NCI-H526 (cell line): ENCODE data around the gene SYNGR2.

ENCODE experiments used
- DNase-seq, 2 experiments: peaks; one replicate each; lab custom pipeline; 2025; lab: John Stamatoyannopoulos, UW

Gene SYNGR2, protein sequence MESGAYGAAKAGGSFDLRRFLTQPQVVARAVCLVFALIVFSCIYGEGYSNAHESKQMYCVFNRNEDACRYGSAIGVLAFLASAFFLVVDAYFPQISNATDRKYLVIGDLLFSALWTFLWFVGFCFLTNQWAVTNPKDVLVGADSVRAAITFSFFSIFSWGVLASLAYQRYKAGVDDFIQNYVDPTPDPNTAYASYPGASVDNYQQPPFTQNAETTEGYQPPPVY

GRCh38 chr17:78168242-78168902, at the start of gene SYNGR2:
TSS of gene SYNGR2 (plus strand) at chr17:78168581. CDS start at chr17:78168617, 36 bp downstream.
- DNase-seq: peak; percentile 54 to 92

GRCh38 chr17:78118801-78119241, 49.6 kb upstream of the SYNGR2 start:
- DNase-seq: no peak

DNA sequence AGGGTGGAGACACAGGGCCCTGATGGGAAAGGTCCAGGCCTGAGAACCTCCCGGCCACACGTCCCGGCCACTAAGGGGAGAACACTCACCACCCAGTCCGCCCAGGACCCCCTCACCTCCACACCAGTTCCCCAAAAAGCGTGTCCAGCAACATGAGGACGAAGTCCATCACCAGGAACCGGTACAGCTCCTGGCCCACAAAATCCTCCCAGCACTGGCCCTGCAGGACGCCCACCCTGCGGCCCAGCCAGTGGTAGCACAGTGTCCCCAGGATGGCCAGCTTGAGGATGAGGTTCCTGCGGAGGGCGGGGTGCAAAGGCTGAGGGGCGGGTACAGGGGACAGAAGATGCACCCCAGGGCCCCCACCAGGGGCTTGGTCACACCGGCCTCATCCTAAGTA, 47.8 kb upstream of the SYNGR2 start:
- no peak for DNase-seq

DNA sequence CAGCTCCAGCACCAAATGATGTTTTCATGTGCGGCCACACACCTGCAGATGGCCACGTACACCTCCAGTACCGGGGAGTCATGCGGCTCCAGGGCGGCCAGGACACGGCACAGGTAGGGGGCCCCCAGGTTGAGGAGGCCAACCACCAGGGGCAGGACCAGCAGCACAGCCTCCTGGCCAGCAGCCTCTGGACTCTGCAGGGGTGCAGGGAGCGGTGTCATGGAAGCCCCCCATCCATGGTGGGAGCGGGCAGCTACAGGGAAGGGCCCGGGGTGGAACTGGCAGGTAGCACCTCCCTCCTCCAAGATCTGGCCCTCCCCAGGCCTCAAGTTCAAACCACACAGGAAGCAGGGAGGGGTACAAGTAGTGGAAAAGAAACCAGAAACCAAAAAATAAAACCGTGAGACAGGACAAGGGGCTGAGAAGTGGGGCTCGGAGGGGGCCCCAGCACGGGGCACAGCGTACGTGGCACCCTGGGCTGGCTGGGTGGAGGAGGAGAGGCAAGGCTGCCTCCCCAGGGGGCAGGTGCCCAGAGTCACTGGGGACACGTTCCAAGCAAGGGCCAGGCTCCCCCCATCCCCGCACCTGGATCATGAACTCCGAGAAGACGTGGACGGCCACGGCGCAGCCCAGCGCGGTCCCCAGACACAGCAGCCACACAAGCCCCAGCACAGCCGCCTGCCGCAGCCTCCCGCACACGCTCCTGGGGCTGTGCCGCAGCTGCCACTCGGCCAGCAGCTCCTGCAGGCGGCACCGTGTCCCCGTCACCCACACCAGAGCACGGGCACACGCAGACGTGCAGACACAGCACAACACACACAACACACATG, 47.2 kb upstream of the SYNGR2 start:
- no peak for DNase-seq

DNA sequence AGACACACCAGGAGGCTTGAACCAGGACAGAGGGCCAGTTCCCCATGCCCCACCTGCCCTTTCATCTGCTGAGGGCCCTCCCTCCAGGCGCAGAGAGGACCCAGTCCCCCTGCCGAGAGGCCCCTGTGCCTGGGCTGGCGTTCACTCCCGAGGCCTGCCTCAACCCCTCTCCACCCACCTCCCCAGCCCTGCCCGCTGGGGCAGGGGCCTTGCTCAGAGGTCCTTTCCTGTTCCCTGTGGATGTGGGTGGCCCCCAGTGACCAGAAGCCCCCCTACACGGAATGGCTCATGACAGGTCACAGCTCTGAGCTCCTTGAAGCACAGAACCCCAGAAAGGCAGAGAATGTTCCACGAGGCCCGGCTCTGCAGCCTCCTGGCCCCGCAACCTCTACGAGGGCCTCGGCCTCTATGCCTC, 46.6 kb upstream of the SYNGR2 start:
- DNase-seq: no peak

- DNase-seq: no peak
These were observed 46.0 kb upstream of the SYNGR2 start for GRCh38 chr17:78122216-78122930.

DNA sequence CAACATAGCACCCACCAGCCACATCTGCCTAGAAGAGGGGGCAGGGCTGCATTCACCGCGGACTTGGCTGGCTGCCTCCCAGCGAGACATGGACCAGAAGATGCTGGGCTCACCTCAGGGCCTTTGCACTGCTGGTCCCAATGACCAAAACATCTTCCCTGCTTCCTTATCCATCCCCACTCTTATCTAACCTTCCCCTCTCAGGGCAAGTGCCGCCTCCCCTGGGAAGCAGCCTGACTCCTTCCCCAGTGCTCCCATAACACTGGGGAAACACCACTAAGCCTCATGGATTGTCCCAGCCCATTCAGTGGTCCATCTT, 45.5 kb upstream of the SYNGR2 start:
- no peak for DNase-seq

DNA sequence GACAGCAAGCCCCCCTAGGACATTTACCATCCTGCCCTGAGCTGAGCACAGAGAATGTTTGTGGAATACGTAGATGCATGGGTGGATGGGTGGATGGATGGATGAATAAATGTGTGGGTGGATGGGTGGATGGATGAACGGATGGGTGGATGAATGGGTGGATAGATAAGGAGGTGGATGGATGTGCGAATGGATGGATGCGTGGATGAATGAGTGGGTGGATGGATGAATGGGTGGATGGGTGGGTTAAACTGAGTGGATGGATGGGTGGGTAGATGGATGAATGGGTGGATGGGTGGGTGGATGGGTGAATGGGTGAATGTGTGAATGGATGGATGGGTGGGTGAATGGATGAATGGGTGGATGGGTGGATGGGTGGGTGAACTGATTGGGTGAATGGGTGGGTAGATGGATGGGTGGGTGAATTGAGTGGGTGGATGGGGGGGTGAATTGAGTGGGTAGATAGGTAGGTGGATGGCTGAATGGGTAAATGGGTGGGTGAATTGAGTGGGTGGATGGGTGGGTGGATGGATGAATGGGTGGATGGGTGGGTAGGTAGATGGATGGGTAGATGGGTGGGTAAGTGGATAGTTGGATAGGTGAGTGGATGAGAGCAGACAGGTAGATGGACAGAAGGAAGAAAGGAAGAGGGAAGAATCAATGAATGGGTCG, 45.0 kb upstream of the SYNGR2 start:
- no peak for DNase-seq

DNA sequence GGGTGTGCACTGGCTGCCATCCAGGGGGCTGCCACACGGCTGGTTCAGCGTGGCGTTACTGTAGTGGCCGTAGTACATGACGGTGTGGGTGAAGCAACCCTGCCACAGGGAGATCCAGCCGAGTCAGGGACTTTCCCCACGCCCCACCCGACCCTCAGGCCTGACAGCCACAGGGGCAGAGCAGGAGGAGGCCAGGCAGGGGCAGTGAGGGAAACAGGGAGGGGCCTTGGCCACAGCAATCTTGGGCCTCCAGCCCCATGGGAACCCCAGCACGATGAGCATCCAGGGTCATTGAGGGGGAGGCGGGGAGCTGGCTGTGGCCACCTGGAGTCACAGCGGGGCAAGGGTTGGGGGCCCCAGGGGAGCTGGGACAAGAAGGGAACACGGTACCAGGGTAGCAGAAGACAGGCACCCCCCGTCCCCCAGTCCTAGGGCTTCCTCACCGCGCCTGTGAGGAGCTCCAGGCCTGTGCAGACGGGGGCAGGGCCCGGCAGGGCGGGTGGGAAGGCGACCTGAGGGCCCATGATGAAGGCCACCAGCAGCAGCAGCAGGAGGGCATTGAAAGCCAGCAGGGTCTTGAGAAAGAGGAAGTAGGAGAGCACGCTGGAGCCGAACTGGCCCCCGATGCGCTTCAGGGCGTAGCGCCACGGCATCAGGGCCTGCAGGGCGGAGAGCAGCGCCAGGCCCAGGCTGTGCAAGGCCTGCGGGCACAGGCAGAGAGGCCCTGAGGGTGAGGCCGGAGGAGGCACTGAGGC, 44.1 kb upstream of the SYNGR2 start:
- DNase-seq: no peak

DNA sequence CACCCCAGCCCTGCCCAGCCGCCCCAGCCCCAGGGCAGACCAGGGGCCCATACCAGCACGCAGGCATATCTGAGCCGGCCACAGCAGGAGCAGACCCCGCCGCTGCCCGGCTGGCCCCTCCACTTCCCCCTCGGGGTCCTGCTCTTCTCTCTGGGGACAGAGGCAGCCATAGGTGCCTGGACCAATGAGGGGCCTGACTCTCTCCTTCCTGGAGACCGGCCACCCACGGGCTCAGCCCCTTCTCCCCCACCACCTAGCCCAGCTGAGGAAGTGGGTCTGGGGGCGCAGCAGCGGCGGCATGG, 43.6 kb upstream of the SYNGR2 start:
- DNase-seq: no peak

GRCh38 chr17:78125138-78125913, 43.1 kb upstream of the SYNGR2 start:
- DNase-seq: peak in 1 of 2 experiments; percentile 21

DNA sequence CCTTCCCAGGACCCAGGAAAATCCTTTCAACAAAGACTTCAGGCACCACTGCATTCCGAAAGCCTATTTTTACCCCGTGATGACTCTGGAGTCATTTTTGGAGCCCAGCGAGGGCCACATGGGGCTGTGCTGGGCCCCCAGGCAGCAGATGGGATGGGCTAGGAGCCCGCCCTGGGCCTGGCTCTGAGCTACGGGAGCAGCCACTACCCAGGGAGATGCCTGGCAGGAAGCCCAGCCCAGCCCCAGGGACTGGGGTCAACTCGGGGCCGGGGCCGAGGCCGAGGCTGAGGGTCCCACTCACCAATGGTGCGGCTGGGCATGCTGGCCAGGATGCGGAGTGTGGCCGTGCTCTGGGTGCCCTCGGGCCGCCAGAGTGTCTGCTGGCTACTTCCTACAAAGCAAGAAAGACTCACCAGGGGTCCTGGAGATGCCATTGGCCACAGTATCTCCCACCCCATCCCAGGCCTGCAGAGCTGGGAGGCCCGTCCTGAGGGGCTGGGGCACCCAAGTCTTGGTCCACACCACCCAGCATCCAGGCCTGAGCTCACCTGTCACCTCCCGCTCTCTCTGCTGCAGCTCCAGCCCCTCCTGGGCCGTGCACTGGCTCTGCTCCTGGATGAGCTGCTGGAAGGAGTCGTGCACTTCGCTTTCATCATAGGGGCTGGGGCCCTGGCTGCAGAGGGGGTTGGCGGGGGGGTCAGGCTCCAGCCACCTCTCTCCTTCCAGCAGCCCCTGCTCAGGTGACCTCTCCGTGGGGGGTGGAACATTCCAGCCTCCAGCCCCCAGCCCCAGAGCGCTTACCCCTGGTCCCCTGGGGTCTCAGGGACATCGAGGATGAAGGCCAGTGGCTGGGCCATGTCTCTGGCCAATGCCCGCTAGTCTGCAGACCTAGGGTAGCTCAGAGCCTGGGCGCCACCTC, 42.1 kb upstream of the SYNGR2 start:
- DNase-seq: no peak

GRCh38 chr17:78126895-78127238, 41.5 kb upstream of the SYNGR2 start:
- no peak for DNase-seq

DNA sequence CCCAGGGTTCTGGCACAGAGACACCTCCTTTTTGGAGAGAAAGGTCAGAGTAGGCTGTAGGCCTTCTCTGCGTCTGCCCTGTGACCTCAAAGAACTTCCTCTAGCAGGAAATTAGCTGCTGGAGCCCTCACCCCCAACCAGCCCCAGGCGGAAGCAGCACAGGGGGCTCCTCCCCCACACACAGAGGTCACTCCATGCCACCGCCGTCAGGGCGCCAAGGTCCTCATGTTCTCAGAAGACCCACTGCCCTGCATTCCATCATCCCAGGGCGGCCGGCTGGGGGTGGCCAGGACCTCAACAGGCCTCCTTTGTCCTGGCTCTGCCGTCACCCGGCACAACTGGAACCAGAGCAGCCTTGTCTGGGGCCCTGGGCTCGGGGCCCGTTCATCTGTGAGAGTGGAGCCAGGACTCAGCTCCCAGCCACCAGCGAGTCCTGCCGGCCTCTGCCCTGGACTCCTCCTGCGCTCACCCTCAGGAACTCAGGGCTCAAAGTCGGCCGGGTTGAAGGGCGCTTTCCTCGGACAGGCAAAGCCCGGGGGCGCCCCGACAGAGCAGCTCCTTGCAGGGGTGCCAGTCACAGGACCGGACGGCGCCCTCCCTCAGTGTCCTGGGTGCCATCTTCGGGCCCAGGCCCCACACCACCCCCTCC, 41.0 kb upstream of the SYNGR2 start:
- peak in 1 of 2 experiments; percentile 43 for DNase-seq

GRCh38 chr17:78127888-78128550, 40.4 kb upstream of the SYNGR2 start:
- peak in 1 of 2 experiments; percentile 71 for DNase-seq

- peak in 1 of 2 experiments; percentile 86 for DNase-seq
These were observed 39.6 kb upstream of the SYNGR2 start, which contains the start of gene TMC6 for GRCh38 chr17:78128551-78129350. TSS of gene TMC6 (minus strand) at chr17:78128755. CDS start at chr17:78126832, 1,923 bp downstream.

DNA sequence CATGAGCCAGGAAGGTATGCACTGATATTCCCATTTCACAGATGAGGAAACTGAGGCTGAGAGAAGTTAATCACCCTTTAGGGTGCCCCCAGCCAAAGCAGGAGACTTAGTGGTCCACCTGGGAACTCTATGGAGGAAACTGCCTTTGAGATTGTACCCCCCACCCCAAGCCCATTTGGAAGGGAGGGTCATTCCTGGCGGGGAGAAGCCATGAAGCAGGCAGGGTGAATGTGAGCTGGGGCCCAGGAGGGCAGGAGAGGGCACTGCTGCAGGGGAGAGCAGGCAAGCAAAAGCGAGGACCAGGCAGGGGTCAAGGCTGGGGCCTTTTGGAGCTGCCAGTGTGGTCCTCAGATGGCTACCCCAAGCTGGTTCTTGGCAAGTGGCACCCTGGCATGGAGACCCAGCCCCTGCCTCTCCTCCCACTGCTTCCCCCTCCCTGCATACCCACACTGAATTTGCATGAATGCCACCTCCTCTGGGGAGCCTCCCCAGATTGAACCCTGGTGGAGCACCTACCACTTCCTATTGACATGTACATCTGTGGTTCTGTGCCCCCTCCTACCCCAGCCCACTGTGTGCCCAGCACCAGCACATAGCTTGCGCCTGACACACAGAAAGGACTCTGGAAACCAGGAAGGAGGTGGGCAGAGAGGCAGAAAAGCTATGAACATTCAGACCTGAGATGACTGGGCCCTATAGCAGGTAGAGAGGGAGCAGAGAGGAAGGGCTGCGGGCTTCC, 38.9 kb upstream of the SYNGR2 start:
- no peak for DNase-seq
